ENCODE measurements around the gene KRTAP10-3. TPM values are rescaled to one million over a fixed set of nuclear protein-coding genes. Genes with fewer than 3 reads are reported as not detected.
"Not testable (repeated sequence)": the region's sequence is repeated elsewhere in the genome, so short reads cannot be mapped to it uniquely, and the experiment has no call there.

Gene KRTAP10-3
- polyA plus RNA-seq, 1 of the 3 experiments (the other 2 are of a cell fraction), result not detected

GRCh38 chr21:44594406-44594916 is 35.9 kb upstream of the KRTAP10-3 start:
- Histone ChIP-seq H3K4me3 (ENCODE audit: low read depth in 2 of 2, low read length in 1 of 2) (no peak overlapping the region), H3F3A (replicated peaks; ENCODE audit: insufficient read depth) (no peaks in the 10 kb centered on the region), H3K4me1 (ENCODE audit: control insufficient read depth in 1 of 2, insufficient read depth in 2 of 2, low read depth in 1 of 2, low read length in 1 of 2) (peaks cover 0 to 2% of the 10 kb centered on the region in 2 experiments; a peak in 1 of 4 replicates), H3K79me2 (ENCODE audit: insufficient read depth) (no peaks in the 10 kb centered on the region), H3K4me2 (no peak overlapping the region), H2AFZ (ENCODE audit: low read depth) (no peak overlapping the region), H3K27ac (ENCODE audit: low read depth in 2 of 2, low read length in 1 of 2) (no peak overlapping the region), H4K20me1 (ENCODE audit: insufficient read depth) (no peaks in the 10 kb centered on the region), H3K9me3 (no peaks in the 10 kb centered on the region), H3K27me3 (ENCODE audit: insufficient read depth) (peaks cover 8% of the 10 kb centered on the region; the same call in 1 of the 2 replicates), H3K9ac (no peak overlapping the region), H3K9me2 (no peaks in the 10 kb centered on the region), H3K36me3 (replicated peaks in 1 of 2; ENCODE audit: control insufficient read depth in 1 of 2, insufficient read depth in 2 of 2, low read length in 1 of 2) (no peaks in the 10 kb centered on the region)
- POLR2A ChIA-PET, result no interaction called here
- CTCF ChIA-PET, result no interaction called here
- TF ChIP-seq NFIC (IDR thresholded peaks at IDR 0.05; ENCODE audit: borderline replicate concordance) (no peak), GATA2 (CRISPR knock-in tag; IDR thresholded peaks at IDR 0.05) (no peak), MEF2A (IDR thresholded peaks at IDR 0.05; ENCODE audit: borderline replicate concordance, low read depth) (no peak)
- TF ChIP-seq, protein P1, sequence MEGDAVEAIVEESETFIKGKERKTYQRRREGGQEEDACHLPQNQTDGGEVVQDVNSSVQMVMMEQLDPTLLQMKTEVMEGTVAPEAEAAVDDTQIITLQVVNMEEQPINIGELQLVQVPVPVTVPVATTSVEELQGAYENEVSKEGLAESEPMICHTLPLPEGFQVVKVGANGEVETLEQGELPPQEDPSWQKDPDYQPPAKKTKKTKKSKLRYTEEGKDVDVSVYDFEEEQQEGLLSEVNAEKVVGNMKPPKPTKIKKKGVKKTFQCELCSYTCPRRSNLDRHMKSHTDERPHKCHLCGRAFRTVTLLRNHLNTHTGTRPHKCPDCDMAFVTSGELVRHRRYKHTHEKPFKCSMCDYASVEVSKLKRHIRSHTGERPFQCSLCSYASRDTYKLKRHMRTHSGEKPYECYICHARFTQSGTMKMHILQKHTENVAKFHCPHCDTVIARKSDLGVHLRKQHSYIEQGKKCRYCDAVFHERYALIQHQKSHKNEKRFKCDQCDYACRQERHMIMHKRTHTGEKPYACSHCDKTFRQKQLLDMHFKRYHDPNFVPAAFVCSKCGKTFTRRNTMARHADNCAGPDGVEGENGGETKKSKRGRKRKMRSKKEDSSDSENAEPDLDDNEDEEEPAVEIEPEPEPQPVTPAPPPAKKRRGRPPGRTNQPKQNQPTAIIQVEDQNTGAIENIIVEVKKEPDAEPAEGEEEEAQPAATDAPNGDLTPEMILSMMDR (IDR thresholded peaks at IDR 0.05), result no peak
- WGBS (ENCODE audit: low lambda C conversion rate), result 51% methylated on average over 11 of the region's 12 CpGs
- no peak for DNase-seq

GRCh38 chr21:44593598-44594405 is 35.2 kb upstream of the KRTAP10-3 start:
- peaks cover 0 to 2% of the 10 kb centered on the region in 2 experiments; a peak in 1 of 4 replicates for H3K4me1 ChIP-seq (ENCODE audit: control insufficient read depth in 1 of 2, insufficient read depth in 2 of 2, low read depth in 1 of 2, low read length in 1 of 2)
- H3K27ac ChIP-seq (ENCODE audit: low read depth in 2 of 2, low read length in 1 of 2), result no peak overlapping the region
- no peak overlapping the region for H3K9ac ChIP-seq
- TF ChIP-seq MEF2A (IDR thresholded peaks at IDR 0.05; ENCODE audit: borderline replicate concordance, low read depth), result no peak
- no peak overlapping the region for H3K4me3 ChIP-seq (ENCODE audit: low read depth in 2 of 2, low read length in 1 of 2)
- no peaks in the 10 kb centered on the region for H3K79me2 ChIP-seq (ENCODE audit: insufficient read depth)
- H3K27me3 ChIP-seq (ENCODE audit: insufficient read depth), result peaks cover 8% of the 10 kb centered on the region; the same call in 1 of the 2 replicates
- DNase-seq, result no peak
- 80% methylated on average over 20 of the region's 20 CpGs for WGBS (ENCODE audit: low lambda C conversion rate)
- no peaks in the 10 kb centered on the region for H3K9me3 ChIP-seq
- H3K36me3 ChIP-seq (replicated peaks in 1 of 2; ENCODE audit: control insufficient read depth in 1 of 2, insufficient read depth in 2 of 2, low read length in 1 of 2), result no peaks in the 10 kb centered on the region
- H2AFZ ChIP-seq (ENCODE audit: low read depth), result no peak overlapping the region
- no peaks in the 10 kb centered on the region for H3K9me2 ChIP-seq
- POLR2A ChIA-PET, result no interaction called here
- no peaks in the 10 kb centered on the region for H4K20me1 ChIP-seq (ENCODE audit: insufficient read depth)
- CTCF ChIA-PET, result no interaction called here
- H3K4me2 ChIP-seq, result no peak overlapping the region
- H3F3A ChIP-seq (replicated peaks; ENCODE audit: insufficient read depth), result no peaks in the 10 kb centered on the region

- TF ChIP-seq, protein P2, sequence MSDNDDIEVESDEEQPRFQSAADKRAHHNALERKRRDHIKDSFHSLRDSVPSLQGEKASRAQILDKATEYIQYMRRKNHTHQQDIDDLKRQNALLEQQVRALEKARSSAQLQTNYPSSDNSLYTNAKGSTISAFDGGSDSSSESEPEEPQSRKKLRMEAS (IDR thresholded peaks at IDR 0.05; ENCODE audit: low read depth), result no peak
- no peak for TF ChIP-seq JUND (IDR thresholded peaks at IDR 0.05)
- 81% methylated on average over 7 of the region's 33 CpGs for WGBS (ENCODE audit: low lambda C conversion rate)
- Histone ChIP-seq H3K4me2 (no peak within 1 kb of the TSS), H3K36me3 (replicated peaks in 1 of 2; ENCODE audit: control insufficient read depth in 1 of 2, insufficient read depth in 2 of 2, low read length in 1 of 2) (no peaks in the 10 kb centered on the region), H2AFZ (ENCODE audit: low read depth) (no peak within 1 kb of the TSS), H3K9me2 (no peaks in the 10 kb centered on the region), H3K4me3 (ENCODE audit: low read depth in 2 of 2, low read length in 1 of 2) (no peak within 1 kb of the TSS), H3K27ac (ENCODE audit: low read depth in 2 of 2, low read length in 1 of 2) (no peak within 1 kb of the TSS), H3K79me2 (ENCODE audit: insufficient read depth) (no peaks in the 10 kb centered on the region), H3K9ac (no peak within 1 kb of the TSS), H3K27me3 (ENCODE audit: insufficient read depth) (peaks cover 8% of the 10 kb centered on the region; the same call in 1 of the 2 replicates), H3K4me1 (ENCODE audit: control insufficient read depth in 1 of 2, insufficient read depth in 2 of 2, low read depth in 1 of 2, low read length in 1 of 2) (peaks cover 0 to 2% of the 10 kb centered on the region in 2 experiments; a peak in 1 of 4 replicates), H4K20me1 (ENCODE audit: insufficient read depth) (no peaks in the 10 kb centered on the region), H3F3A (replicated peaks; ENCODE audit: insufficient read depth) (no peaks in the 10 kb centered on the region), H3K9me3 (no peaks in the 10 kb centered on the region)
- DNase-seq, result no peak
- ChIA-PET POLR2A (interaction anchor here (0.6 kb wide), 1 partner anchor 507 kb away, joined by 3 read pairs; no protein-coding TSS in a partner anchor), CTCF (no interaction called here)
Measured at GRCh38 chr21:44592446-44593311, 34.1 kb upstream of the KRTAP10-3 start, which contains the start of gene KRTAP10-6. Gene KRTAP10-6 (minus strand): TSS chr21:44592505. CDS start chr21:44592484, 21 bp downstream.

- H4K20me1 ChIP-seq (ENCODE audit: insufficient read depth); H3K9ac ChIP-seq; CTCF ChIA-PET; H3K4me1 ChIP-seq (ENCODE audit: control insufficient read depth in 1 of 2, insufficient read depth in 2 of 2, low read depth in 1 of 2, low read length in 1 of 2); DNase-seq; H3K27ac ChIP-seq (ENCODE audit: low read depth in 2 of 2, low read length in 1 of 2); H3K27me3 ChIP-seq (ENCODE audit: insufficient read depth); H3K9me2 ChIP-seq; H3K79me2 ChIP-seq (ENCODE audit: insufficient read depth); POLR2A ChIA-PET; H3K4me2 ChIP-seq; H3K4me3 ChIP-seq (ENCODE audit: low read depth in 2 of 2, low read length in 1 of 2); H3F3A ChIP-seq (replicated peaks; ENCODE audit: insufficient read depth); H2AFZ ChIP-seq (ENCODE audit: low read depth); H3K36me3 ChIP-seq (replicated peaks in 1 of 2; ENCODE audit: control insufficient read depth in 1 of 2, insufficient read depth in 2 of 2, low read length in 1 of 2); H3K9me3 ChIP-seq: not testable (repeated sequence)
- WGBS (ENCODE audit: low lambda C conversion rate), result no CpG with 5 or more reads among the region's 4 CpGs
Measured at GRCh38 chr21:44591801-44592130, 33.2 kb upstream of the KRTAP10-3 start.

All from SK-N-SH (cell line).